IMR-90 (cell line): ENCODE measurements around the gene RAB3GAP2. TPM values are rescaled to one million over a fixed set of nuclear protein-coding genes. Genes with fewer than 3 reads are reported as not detected.

Experiments used
- ATAC-seq: fragments of 200-7000 bp; cut with Tn5 transposase; 2 replicates; pipeline ENCODE4 v1.9.1; 2020; ENCODE audit warnings: low read depth, mild to moderate bottlenecking, moderate library complexity
- BruUV-seq: library from RNA; stranded (reverse); fragments of 400-500 nt; replicated peaks from 2 replicates; lab custom pipeline; 2021; lab: Mats Ljungman, UMichigan
- CTCF ChIA-PET: fragments of 300-600 bp; formaldehyde crosslinking; extraction: SDS; loops from one replicate; lab custom pipeline; 2021; ENCODE audit warnings: antibody characterized with exemption; lab: Yijun Ruan, JAX
- POLR2A ChIA-PET: fragments of 300-600 bp; sonication (Branson Sonifier 250); formaldehyde crosslinking; loops from one replicate; lab custom pipeline; 2022; ENCODE audit warnings: antibody characterized with exemption; ENCODE audit not compliant: unreplicated experiment; lab: Charles Lee
- DNase-seq: peaks from one replicate; pipeline ENCODE4 v3.0.0; 2013
- H2AFZ ChIP-seq: replicated peaks from 2 replicates; pipeline ENCODE3; 2013; ENCODE audit warnings: low read length, mild to moderate bottlenecking; ENCODE audit not compliant: poor library complexity
- H2AK5ac ChIP-seq: 2 replicates; pipeline ENCODE4 v1.6.1; 2013; ENCODE audit warnings: low read depth, low read length, inconsistent platforms
- H2AK9ac ChIP-seq: replicated peaks from 2 replicates; pipeline ENCODE3; 2013; ENCODE audit warnings: mild to moderate bottlenecking, low read depth, low read length, moderate library complexity; ENCODE audit not compliant: poor library complexity
- H2BK120ac ChIP-seq: 2 replicates; pipeline ENCODE4 v1.6.1; 2013; ENCODE audit warnings: low read depth, low read length, inconsistent platforms
- H2BK15ac ChIP-seq: 3 replicates; pipeline ENCODE4 v1.6.1; 2013; ENCODE audit warnings: low read depth, low read length, inconsistent platforms
- H2BK20ac ChIP-seq: 2 replicates; pipeline ENCODE4 v1.6.1; 2013; ENCODE audit warnings: low read depth, mild to moderate bottlenecking, inconsistent platforms, low read length, moderate library complexity
- H2BK5ac ChIP-seq: 2 replicates; pipeline ENCODE4 v1.6.1; 2013; ENCODE audit warnings: mild to moderate bottlenecking, low read depth, low read length, inconsistent platforms; ENCODE audit not compliant: poor library complexity, severe bottlenecking
- H3K14ac ChIP-seq: replicated peaks from 2 replicates; pipeline ENCODE4 v1.6.1; 2013; ENCODE audit warnings: low read depth, low read length, inconsistent platforms
- H3K18ac ChIP-seq: 2 replicates; pipeline ENCODE4 v1.6.1; 2013; ENCODE audit warnings: low read depth, low read length, control low read depth
- H3K23ac ChIP-seq: 2 replicates; pipeline ENCODE4 v1.6.1; 2013; ENCODE audit warnings: low read depth, low read length, inconsistent platforms
- H3K27ac ChIP-seq: 2 replicates; pipeline ENCODE4 v1.5.1; 2013; ENCODE audit warnings: mild to moderate bottlenecking, control low read depth, low read length; ENCODE audit not compliant: insufficient read depth
- H3K27me3 ChIP-seq: 2 replicates; pipeline ENCODE4 v1.6.1; 2013; ENCODE audit warnings: low read length; ENCODE audit not compliant: control insufficient read depth, insufficient read depth
- H3K36me3 ChIP-seq: 2 replicates; pipeline ENCODE4 v1.6.1; 2013; ENCODE audit warnings: low read length, mixed read lengths; ENCODE audit not compliant: control insufficient read depth, insufficient read depth
- H3K4ac ChIP-seq: 2 replicates; pipeline ENCODE4 v1.6.1; 2013; ENCODE audit warnings: low read depth, low read length, inconsistent platforms
- H3K4me1 ChIP-seq: 2 replicates; pipeline ENCODE4 v1.6.1; 2013; ENCODE audit warnings: low read length, mixed read lengths; ENCODE audit not compliant: control insufficient read depth, insufficient read depth
- H3K4me2 ChIP-seq: 2 replicates; pipeline ENCODE4 v1.6.1; 2013; ENCODE audit warnings: low read depth, mild to moderate bottlenecking, control low read depth, low read length, moderate library complexity
- H3K4me3 ChIP-seq: 2 replicates; pipeline ENCODE4 v1.5.1; 2013; ENCODE audit warnings: low read depth, mild to moderate bottlenecking, control low read depth, low read length, moderate library complexity; ENCODE audit not compliant: insufficient read depth
- H3K56ac ChIP-seq: 2 replicates; pipeline ENCODE4 v1.6.1; 2013; ENCODE audit warnings: low read length, inconsistent platforms; ENCODE audit not compliant: insufficient read depth; ENCODE audit errors: extremely low read depth
- H3K79me1 ChIP-seq, 2 experiments: 2 replicates each; pipeline ENCODE4 v1.6.1; 2013; ENCODE audit warnings: low read length in 2 of 2, inconsistent platforms in 1 of 2, low read depth in 1 of 2
- H3K9ac ChIP-seq: 2 replicates; pipeline ENCODE4 v1.6.1; 2013; ENCODE audit warnings: low read depth, low read length, control low read depth
- H3K9me1 ChIP-seq: 2 replicates; pipeline ENCODE4 v1.6.1; 2013; ENCODE audit warnings: low read length, inconsistent platforms; ENCODE audit not compliant: insufficient read depth
- H3K9me3 ChIP-seq: 2 replicates; pipeline ENCODE4 v1.6.1; 2013; ENCODE audit warnings: low read length; ENCODE audit not compliant: control insufficient read depth, insufficient read depth
- H4K20me1 ChIP-seq: 2 replicates; pipeline ENCODE4 v1.6.1; 2013; ENCODE audit warnings: low read length, inconsistent platforms; ENCODE audit not compliant: insufficient read depth
- H4K5ac ChIP-seq: 2 replicates; pipeline ENCODE4 v1.6.1; 2013; ENCODE audit warnings: mild to moderate bottlenecking, low read depth, low read length, control low read depth
- H4K8ac ChIP-seq, 2 experiments: 2 replicates each; pipeline ENCODE4 v1.6.1; 2013; ENCODE audit warnings: low read depth in 2 of 2, low read length in 2 of 2, control low read depth in 1 of 2, inconsistent platforms in 1 of 2
- H4K91ac ChIP-seq: 2 replicates; pipeline ENCODE4 v1.6.1; 2013; ENCODE audit warnings: low read depth, low read length, inconsistent platforms; ENCODE audit not compliant: insufficient read depth
- BHLHE40 ChIP-seq: fragments of 150-350 bp; IDR thresholded peaks from 2 replicates; pipeline ENCODE4 v1.6.1; 2016; ENCODE audit warnings: mild to moderate bottlenecking, low read depth, low read length
- MXI1 ChIP-seq: IDR thresholded peaks from 2 replicates; pipeline ENCODE4 v1.6.1; 2012; ENCODE audit warnings: low read depth, mild to moderate bottlenecking, low read length, moderate library complexity, borderline replicate concordance
- NFE2L2 ChIP-seq: fragments of 150-350 bp; IDR thresholded peaks from 2 replicates; pipeline ENCODE4 v1.6.1; 2016; ENCODE audit warnings: low read depth, mild to moderate bottlenecking, low read length
- POLR2A ChIP-seq: IDR thresholded peaks from 2 replicates; pipeline ENCODE4 v1.6.1; 2012; ENCODE audit warnings: mild to moderate bottlenecking, low read depth, low read length
- RFX5 ChIP-seq: IDR thresholded peaks from 2 replicates; pipeline ENCODE4 v1.8.0; 2012; ENCODE audit warnings: low read depth, mild to moderate bottlenecking, low read length, moderate library complexity
- SMC3 ChIP-seq: fragments of 150-350 bp; IDR thresholded peaks from 2 replicates; pipeline ENCODE4 v1.6.1; 2016; ENCODE audit warnings: low read depth, mild to moderate bottlenecking, antibody characterized with exemption, low read length, moderate library complexity
- WGBS, 2 experiments: methylation state at CpG; one replicate each; pipeline versions ENCODE4 v1.1.5 to v1.1.7; 2013; ENCODE audit warnings: missing lambda C conversion rate in 2 of 2; ENCODE audit not compliant: insufficient read length in 1 of 2; ENCODE audit errors: extremely low coverage in 2 of 2; 5-methylcytosine and 5-hydroxymethylcytosine counted together
- dilution Hi-C: fragments of 300-500 bp; cut with HindIII; formaldehyde crosslinking; loops from one replicate; pipeline ENCODE4 v1.14.3; 2018; ENCODE audit warnings: low sequenced_read_pairs; ENCODE audit not compliant: unreplicated experiment
- in situ Hi-C: fragments of 300-500 bp; cut with MboI; formaldehyde crosslinking; loops from 3 replicates; pipeline ENCODE4 v1.14.3; 2019; ENCODE audit warnings: low sequenced_read_pairs, inconsistent platforms, mixed read lengths
- intact Hi-C: fragments of 100-400 bp; cut with micrococcal nuclease; formaldehyde crosslinking; loops from 2 replicates; pipeline ENCODE4 v1.10.0; 2022
- polyA plus RNA-seq, 3 experiments: library from polyadenylated mRNA; depleted of rRNA; stranded (reverse); fragments of >200 nt; gene quantifications; 2 replicates each; pipeline ENCODE4 v1.2.3, GENCODE V29; 2012; ENCODE audit warnings: low replicate concordance in 1 of 3
- total RNA-seq: library from RNA; depleted of rRNA; stranded (reverse); fragments of >200 nt; gene quantifications from 2 replicates; pipeline ENCODE4 v1.2.3, GENCODE V29; 2012

Gene RAB3GAP2
- total and polyA plus RNA-seq, 2 of the 4 experiments (the other 2 are of a cell fraction), result 12.3 to 37.8 TPM

- POLR2A ChIA-PET, result no interaction called here
- in situ Hi-C loops, result no loop called here
Observed at GRCh38 chr1:220188538-220188937, 83.7 kb downstream of the RAB3GAP2 start.

More at GRCh38 chr1:220188538-220188937, 83.7 kb downstream of the RAB3GAP2 start:
- Histone ChIP-seq H3K9me1 (no peaks in the 10 kb centered on the region), H4K5ac (no peak overlapping the region), H3K9me3 (no peaks in the 10 kb centered on the region), H3K23ac (no peak overlapping the region), H4K8ac (no peak overlapping the region), H2AK5ac (no peak overlapping the region), H3K14ac (no peak overlapping the region), H3K79me1 (no peaks in the 10 kb centered on the region; a peak in 1 of 4 replicates), H2BK120ac (no peak overlapping the region), H2BK5ac (no peak overlapping the region), H2AK9ac (no peak overlapping the region), H3K4me1 (no peaks in the 10 kb centered on the region), H3K4ac (no peak overlapping the region), H3K36me3 (peaks cover 18% of the 10 kb centered on the region), H3K56ac (no peak overlapping the region), H3K27me3 (no peaks in the 10 kb centered on the region), H4K91ac (no peak overlapping the region), H3K9ac (no peak overlapping the region), H2BK20ac (no peak overlapping the region), H3K18ac (no peak overlapping the region), H4K20me1 (no peaks in the 10 kb centered on the region), H3K4me2 (no peak overlapping the region), H2AFZ (no peak overlapping the region), H2BK15ac (no peak overlapping the region), H3K4me3 (no peak overlapping the region), H3K27ac (no peak overlapping the region)
- ATAC-seq (no peak), DNase-seq (no peak)
- intact Hi-C loops (loop anchor here (2.0 kb wide), 1 partner anchor 14 kb away; no protein-coding TSS in a partner anchor), dilution Hi-C loops (no loop called here)
- TF ChIP-seq POLR2A (no peak), RFX5 (no peak), SMC3 (no peak), NFE2L2 (no peak), MXI1 (no peak), BHLHE40 (no peak)
- no CpG with 5 or more reads among the region's 2 CpGs for WGBS, 2 experiments
- BruUV-seq, result no TSS peak
- CTCF ChIA-PET, result no interaction called here
